ENCODE results near the gene PLXNA4. TPM values are rescaled to one million over a fixed set of nuclear protein-coding genes. Genes with fewer than 3 reads are reported as not detected.

The PLXNA4 gene
- total and polyA plus RNA-seq, 2 experiments from 2014 or later, result 1.9 to 4.8 TPM

DNA sequence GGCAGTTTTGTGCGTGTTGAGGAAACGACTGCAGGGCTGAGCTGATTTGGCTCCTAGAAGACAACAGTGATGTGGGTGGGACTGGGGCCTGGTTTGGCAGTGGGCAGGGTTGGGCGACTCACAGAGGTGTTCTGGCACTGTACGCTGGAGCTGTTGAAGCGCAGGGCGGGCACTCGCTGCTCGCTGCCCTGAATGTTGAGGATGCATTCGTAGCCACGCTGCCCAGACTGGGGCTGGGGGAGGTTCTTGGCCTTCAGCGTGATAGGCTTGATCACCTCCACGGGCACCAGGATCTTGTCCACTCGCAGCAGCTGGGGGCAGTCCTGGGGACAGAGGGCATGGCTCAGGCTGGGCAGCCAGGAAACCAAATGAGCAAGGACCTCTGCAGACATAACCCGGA is 365.4 kb downstream of the PLXNA4 start:
- no peak overlapping the region for H3K4me3 ChIP-seq

GRCh38 chr7:132207782-132208181 is 368.5 kb downstream of the PLXNA4 start:
- Histone ChIP-seq H3K9me2 (replicated peaks; ENCODE audit: insufficient read depth) (no peaks in the 10 kb centered on the region), H3K79me2 (no peaks in the 10 kb centered on the region), H4K20me1 (ENCODE audit: insufficient read depth, poor library complexity, severe bottlenecking) (no peaks in the 10 kb centered on the region), H3K36me3 (replicated peaks; ENCODE audit: insufficient read depth, low read depth) (no peaks in the 10 kb centered on the region), H3K4me2 (no peak overlapping the region), H3K9me3 (ENCODE audit: low read depth) (no peaks in the 10 kb centered on the region), H3K4me1 (ENCODE audit: insufficient read depth) (no peaks in the 10 kb centered on the region), H3K27ac (no peak overlapping the region), H3K27me3 (no peaks in the 10 kb centered on the region), H2AFZ (no peak overlapping the region), H3K4me3 (no peak overlapping the region)
- TF ChIP-seq CTCF (IDR thresholded peaks at IDR 0.05; ENCODE audit: poor library complexity) (no peak), EZH2phosphoT487 (IDR thresholded peaks at IDR 0.05; ENCODE audit: low read depth, severe bottlenecking, unreplicated experiment) (no peak), EZH2 (IDR thresholded peaks at IDR 0.05; ENCODE audit: borderline replicate concordance) (no peak)
- 92% methylated on average over 2 of the region's 2 CpGs for WGBS (ENCODE audit: low lambda C conversion rate, missing lambda C conversion rate)
- DNase-seq (ENCODE audit: low spot score), result no peak

More for the DNA sequence above, 365.4 kb downstream of the PLXNA4 start:
- 98% methylated on average over 14 of the region's 14 CpGs for WGBS (ENCODE audit: low lambda C conversion rate, missing lambda C conversion rate)
- Histone ChIP-seq H3K79me2 (no peaks in the 10 kb centered on the region), H3K9me2 (replicated peaks; ENCODE audit: insufficient read depth) (no peaks in the 10 kb centered on the region), H2AFZ (no peak overlapping the region), H3K27ac (no peak overlapping the region), H3K4me1 (ENCODE audit: insufficient read depth) (no peaks in the 10 kb centered on the region), H4K20me1 (ENCODE audit: insufficient read depth, poor library complexity, severe bottlenecking) (no peaks in the 10 kb centered on the region), H3K9me3 (ENCODE audit: low read depth) (no peaks in the 10 kb centered on the region), H3K27me3 (no peaks in the 10 kb centered on the region), H3K4me2 (no peak overlapping the region), H3K36me3 (replicated peaks; ENCODE audit: insufficient read depth, low read depth) (no peaks in the 10 kb centered on the region)
- TF ChIP-seq CTCF (IDR thresholded peaks at IDR 0.05; ENCODE audit: poor library complexity), result no peak
- no peak for TF ChIP-seq EZH2 (IDR thresholded peaks at IDR 0.05; ENCODE audit: borderline replicate concordance)
- DNase-seq (ENCODE audit: low spot score), result no peak

DNA sequence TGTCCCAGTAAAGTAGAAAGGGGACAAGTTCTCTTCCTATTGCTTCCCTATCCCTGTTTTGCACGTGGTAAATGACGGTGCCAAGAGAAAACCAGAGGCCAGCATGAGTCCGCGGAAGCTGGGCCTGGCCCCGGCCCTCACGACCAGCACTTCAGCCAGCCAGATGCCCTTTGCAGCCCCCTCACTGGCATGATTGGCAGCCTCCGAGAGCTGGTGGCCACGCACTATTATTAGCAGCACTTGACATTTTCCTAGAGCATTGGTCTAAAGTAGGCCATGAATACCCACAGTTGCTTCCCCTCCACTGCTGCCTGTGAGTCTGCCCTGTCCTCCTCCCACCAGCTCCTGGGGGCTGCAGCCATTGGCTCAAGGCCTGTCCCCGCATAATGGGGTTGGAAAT is 369.1 kb downstream of the PLXNA4 start:
- no peaks in the 10 kb centered on the region for H4K20me1 ChIP-seq (ENCODE audit: insufficient read depth, poor library complexity, severe bottlenecking)
- H3K4me1 ChIP-seq (ENCODE audit: insufficient read depth), result no peaks in the 10 kb centered on the region
- no peak for DNase-seq (ENCODE audit: low spot score)
- no peak overlapping the region for H3K4me3 ChIP-seq
- no peaks in the 10 kb centered on the region for H3K36me3 ChIP-seq (replicated peaks; ENCODE audit: insufficient read depth, low read depth)
- no peak overlapping the region for H2AFZ ChIP-seq
- TF ChIP-seq EZH2phosphoT487 (IDR thresholded peaks at IDR 0.05; ENCODE audit: low read depth, severe bottlenecking, unreplicated experiment), result no peak
- no peak for TF ChIP-seq EZH2 (IDR thresholded peaks at IDR 0.05; ENCODE audit: borderline replicate concordance)
- TF ChIP-seq CTCF (IDR thresholded peaks at IDR 0.05; ENCODE audit: poor library complexity), result no peak
- WGBS (ENCODE audit: low lambda C conversion rate, missing lambda C conversion rate), result 89% methylated on average over 9 of the region's 9 CpGs
- H3K9me2 ChIP-seq (replicated peaks; ENCODE audit: insufficient read depth), result no peaks in the 10 kb centered on the region
- H3K79me2 ChIP-seq, result no peaks in the 10 kb centered on the region
- H3K4me2 ChIP-seq, result no peak overlapping the region
- H3K27me3 ChIP-seq, result no peaks in the 10 kb centered on the region
- no peak overlapping the region for H3K27ac ChIP-seq
- no peaks in the 10 kb centered on the region for H3K9me3 ChIP-seq (ENCODE audit: low read depth)

DNA sequence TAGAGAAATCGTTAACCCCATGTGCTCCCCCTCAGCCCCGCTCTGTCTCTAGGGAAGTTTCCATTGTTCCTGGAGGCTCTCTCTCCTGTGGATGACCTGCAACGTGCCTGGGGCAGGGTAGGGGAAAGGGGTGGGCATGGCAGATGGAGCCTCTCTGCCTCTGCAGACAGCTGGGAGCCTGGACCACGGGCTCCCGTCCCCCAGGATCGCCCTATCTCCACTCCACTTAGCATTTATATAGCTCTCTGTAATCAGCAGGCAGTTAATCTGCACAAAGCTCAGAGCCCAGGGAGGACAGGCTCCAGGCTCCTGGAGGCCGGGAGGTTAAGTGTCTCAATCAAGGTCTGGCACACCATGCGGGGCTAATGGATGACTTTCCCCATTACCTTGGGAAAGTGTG is 369.7 kb downstream of the PLXNA4 start:
- Histone ChIP-seq H3K79me2 (no peaks in the 10 kb centered on the region), H4K20me1 (ENCODE audit: insufficient read depth, poor library complexity, severe bottlenecking) (no peaks in the 10 kb centered on the region), H3K36me3 (replicated peaks; ENCODE audit: insufficient read depth, low read depth) (no peaks in the 10 kb centered on the region), H3K9me3 (ENCODE audit: low read depth) (no peaks in the 10 kb centered on the region), H2AFZ (no peak overlapping the region), H3K9me2 (replicated peaks; ENCODE audit: insufficient read depth) (no peaks in the 10 kb centered on the region), H3K27me3 (no peaks in the 10 kb centered on the region), H3K27ac (no peak overlapping the region), H3K4me1 (ENCODE audit: insufficient read depth) (no peaks in the 10 kb centered on the region), H3K4me3 (no peak overlapping the region), H3K4me2 (no peak overlapping the region)
- DNase-seq (ENCODE audit: low spot score), result no peak
- TF ChIP-seq EZH2phosphoT487 (IDR thresholded peaks at IDR 0.05; ENCODE audit: low read depth, severe bottlenecking, unreplicated experiment), result no peak
- no peak for TF ChIP-seq CTCF (IDR thresholded peaks at IDR 0.05; ENCODE audit: poor library complexity)
- no peak for TF ChIP-seq EZH2 (IDR thresholded peaks at IDR 0.05; ENCODE audit: borderline replicate concordance)
- 30% methylated on average over 8 of the region's 8 CpGs for whole genome bisulfite sequencing (ENCODE audit: low lambda C conversion rate, missing lambda C conversion rate)

Measured in hepatocyte (in vitro differentiated cells).